IPS-18c (cell line): ENCODE measurements around the gene SH3BP2.
A peak's percentile ranks its signal among the peaks of the same experiment; 100 is the strongest.

ENCODE experiments used
- H3K4me3 ChIP-seq: 2 replicates; pipeline ENCODE4 v1.7.0; 2013; ENCODE audit warnings: low read depth, mild to moderate bottlenecking, low read length, moderate library complexity; ENCODE audit not compliant: insufficient read depth
- H3K9me3 ChIP-seq: one replicate; pipeline ENCODE4 v1.6.1; 2013; ENCODE audit warnings: mild to moderate bottlenecking, low read length, moderate library complexity; ENCODE audit not compliant: control insufficient read depth, insufficient read depth

SH3BP2 gene, protein sequence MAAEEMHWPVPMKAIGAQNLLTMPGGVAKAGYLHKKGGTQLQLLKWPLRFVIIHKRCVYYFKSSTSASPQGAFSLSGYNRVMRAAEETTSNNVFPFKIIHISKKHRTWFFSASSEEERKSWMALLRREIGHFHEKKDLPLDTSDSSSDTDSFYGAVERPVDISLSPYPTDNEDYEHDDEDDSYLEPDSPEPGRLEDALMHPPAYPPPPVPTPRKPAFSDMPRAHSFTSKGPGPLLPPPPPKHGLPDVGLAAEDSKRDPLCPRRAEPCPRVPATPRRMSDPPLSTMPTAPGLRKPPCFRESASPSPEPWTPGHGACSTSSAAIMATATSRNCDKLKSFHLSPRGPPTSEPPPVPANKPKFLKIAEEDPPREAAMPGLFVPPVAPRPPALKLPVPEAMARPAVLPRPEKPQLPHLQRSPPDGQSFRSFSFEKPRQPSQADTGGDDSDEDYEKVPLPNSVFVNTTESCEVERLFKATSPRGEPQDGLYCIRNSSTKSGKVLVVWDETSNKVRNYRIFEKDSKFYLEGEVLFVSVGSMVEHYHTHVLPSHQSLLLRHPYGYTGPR

DNA sequence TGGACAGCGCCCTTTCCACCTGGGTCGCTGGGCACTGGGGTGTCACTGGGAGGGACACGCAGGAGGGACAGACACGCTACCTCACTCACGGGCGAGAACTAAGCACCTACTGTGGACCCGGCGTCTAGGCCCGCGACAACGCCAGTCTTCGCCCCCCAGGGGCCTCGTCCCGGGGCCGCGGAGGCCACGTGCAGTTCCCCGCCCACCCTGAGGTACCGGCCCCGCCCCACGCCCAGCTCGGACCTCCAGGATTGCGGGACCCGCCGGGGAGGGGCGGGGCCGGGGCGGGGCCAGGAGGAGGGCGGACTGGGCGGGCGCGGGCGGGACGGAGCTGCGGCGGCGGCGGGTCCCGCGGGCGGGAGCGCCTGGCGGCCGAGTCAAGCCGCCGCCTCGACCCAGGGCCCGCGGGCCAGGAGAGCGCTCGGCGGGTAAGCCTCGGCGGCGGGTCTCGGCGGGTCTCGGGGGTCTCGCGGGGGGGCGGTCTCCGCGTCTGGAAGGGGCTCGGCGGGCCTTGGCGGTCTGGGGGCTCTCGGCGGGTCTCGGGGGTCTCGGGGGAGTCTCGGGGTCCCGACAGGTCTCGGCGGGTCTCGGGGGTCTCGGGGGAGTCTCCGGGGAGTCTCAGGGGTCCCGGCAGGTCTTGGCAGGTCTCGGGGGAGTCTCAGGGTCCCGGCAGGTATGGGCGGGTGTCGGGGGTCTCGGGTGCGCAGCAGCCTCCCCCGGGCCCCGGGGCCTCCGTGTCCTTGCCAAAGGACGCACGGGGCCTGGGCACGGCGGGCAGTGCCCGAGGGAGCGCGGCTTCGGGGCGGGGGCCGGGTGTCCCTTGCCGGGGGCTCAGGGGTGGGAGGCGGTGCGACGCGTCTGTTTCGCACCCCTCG is at the start of gene SH3BP2:
SH3BP2 (plus strand) TSS at position 375 of the 875 bp plus-strand sequence. CDS start 27,533 bp downstream, outside the sequence.
- peak within 1 kb of the TSS; percentile 53 for H3K4me3 ChIP-seq
- H3K9me3 ChIP-seq: no peaks in the 10 kb centered on the region

DNA sequence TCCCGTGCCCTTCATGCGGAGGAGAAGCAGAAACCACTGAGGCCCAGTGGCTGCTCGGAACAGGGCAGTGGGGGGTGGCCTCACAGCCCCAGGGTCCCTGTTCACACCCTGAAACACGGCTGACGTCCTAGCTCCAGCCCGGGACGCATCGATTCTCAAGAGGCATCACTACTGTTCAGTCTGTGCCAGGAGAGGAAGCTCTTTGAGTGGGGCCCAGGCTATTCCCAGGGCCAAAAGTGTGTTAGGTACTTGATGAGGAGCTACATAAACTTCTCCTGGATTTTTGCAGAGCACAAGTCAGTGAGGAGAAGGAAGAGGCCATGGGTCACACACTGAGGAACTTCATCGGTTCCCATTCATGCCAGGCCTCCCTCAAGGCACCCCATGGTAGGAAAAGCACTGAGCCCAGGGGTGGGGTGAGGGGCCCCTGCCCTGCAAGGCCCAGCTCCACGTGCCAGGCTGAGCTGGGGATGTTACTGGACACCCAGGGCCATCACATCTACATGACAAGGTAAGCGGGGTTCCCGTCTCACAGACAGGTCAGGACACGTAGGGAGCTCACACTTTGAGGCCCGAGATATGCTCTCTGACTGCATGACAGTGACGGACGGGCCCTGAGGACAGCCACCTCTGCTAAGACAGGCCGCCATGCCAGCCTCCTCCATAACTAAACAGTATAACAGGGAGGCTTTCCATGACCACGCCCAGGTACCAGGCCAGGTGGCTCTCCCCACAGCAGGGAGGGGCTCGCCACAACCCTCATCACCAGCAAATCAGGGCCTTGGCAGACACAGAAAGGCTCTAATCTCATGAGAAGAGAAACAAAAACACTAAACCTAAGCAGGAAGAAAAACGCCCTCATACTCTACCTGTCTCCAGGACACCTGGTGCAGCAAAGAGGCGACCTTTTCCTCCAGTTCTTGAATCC is 49.1 kb upstream of the SH3BP2 start:
- peaks cover 2% of the 10 kb centered on the region for H3K9me3 ChIP-seq
- H3K4me3 ChIP-seq: no peak overlapping the region

DNA sequence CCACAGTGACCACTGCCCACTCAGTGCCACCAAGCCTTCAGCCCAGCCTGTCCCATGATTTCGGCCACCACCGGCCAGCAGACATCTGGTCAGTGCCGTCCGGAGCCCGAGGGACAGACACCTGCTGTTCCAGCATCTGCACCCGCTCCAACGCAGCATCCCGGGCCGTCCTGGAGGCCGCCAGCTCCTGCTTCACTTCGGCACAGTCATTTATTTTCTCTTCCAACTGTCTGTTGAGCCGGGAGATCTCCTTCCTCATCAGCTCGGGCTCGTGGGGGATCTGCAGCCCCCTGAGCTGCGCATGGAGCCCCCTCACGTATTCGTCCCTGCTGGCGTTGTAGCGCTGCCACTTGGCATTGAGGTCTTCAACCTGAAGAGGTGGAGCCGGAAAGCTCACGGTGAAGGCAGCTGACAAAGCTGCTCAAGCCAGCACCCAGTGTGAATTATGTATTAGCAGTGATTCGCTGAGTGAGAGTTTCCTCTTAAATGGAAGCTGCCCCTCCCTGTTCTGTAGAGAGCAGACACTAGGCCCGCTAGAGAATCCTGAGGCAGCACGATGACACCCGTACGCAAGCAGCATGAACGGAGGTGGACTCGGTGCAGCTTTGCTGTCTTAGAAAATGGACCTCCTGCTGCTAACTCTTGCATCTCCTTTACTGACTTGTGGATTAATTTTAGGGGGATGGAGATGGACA is 48.2 kb upstream of the SH3BP2 start:
- no peak overlapping the region for H3K4me3 ChIP-seq
- peaks cover 5% of the 10 kb centered on the region for H3K9me3 ChIP-seq

DNA sequence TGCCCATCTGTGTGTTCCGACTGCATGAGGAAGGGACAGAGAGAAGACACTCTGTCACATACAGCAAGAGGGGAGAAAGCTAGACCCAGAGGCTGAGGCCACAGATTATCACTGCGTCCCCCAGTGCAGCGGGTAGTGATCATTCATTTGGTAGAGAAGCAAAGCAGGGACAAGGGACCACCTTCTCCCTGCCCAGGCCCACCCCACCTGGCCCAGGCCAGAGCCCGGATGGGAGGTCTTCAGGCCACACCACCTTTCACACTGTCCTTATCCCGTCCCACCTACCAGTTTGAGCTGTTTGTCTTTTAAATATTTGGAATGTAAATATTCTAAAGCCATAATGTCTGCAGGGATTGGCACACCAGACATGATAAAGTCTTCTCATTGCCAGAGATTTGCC is 47.4 kb upstream of the SH3BP2 start:
- H3K4me3 ChIP-seq: no peak overlapping the region
- H3K9me3 ChIP-seq: peaks cover 5% of the 10 kb centered on the region

- H3K9me3 ChIP-seq: peaks cover 5% of the 10 kb centered on the region
- H3K4me3 ChIP-seq: no peak overlapping the region
These were observed 46.7 kb upstream of the SH3BP2 start for GRCh38 chr4:2745981-2746806.

- no peak overlapping the region for H3K4me3 ChIP-seq
These were observed 45.8 kb upstream of the SH3BP2 start for GRCh38 chr4:2746891-2747695.

DNA sequence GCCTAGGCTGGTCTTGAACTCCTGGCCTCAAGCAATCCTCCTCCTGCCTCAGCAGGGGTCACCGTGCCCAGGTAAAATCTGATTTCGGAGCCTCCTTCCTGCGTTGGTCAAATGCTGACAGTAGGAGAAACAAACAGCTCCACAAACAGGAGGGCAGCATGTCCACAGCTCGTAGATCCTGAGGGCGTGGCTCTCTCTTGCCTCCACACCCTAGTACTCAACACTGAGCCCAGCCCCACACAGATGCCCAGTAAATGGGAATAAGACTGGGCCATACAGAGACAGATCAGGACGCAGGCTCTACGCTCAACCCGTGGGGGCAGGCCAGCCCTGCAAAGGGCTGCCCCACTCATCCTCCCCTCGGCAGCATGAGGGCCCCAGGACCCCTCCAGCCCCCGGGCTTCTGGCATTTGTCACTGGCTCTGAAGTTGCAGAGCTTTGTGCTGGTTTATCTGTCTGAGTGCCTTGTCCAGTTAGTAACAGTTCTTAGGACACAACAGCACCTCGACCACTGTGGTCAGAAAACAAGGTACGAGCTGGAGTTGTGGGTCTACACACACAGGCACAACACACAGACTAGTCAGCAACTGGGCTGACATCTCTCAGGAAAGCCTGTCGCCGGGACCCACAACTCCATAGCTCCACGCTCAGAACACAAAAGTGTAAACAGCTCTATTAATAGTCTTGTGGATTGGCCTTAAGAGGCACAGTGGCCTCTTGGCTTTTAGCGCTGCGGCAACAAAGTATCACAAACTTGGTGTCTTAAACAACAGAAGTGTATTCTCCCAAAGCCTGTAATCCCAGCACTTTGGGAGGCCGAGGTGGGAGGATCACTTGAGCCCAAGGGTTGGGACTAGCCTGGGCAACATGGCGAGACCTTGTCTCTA is 41.9 kb upstream of the SH3BP2 start:
- Histone ChIP-seq H3K9me3 (peaks cover 3% of the 10 kb centered on the region), H3K4me3 (no peak overlapping the region)

More at GRCh38 chr4:2746891-2747695, 45.8 kb upstream of the SH3BP2 start:
- peaks cover 5% of the 10 kb centered on the region for H3K9me3 ChIP-seq

GRCh38 chr4:2753436-2753835 is 39.4 kb upstream of the SH3BP2 start:
- Histone ChIP-seq H3K9me3 (peaks cover 3% of the 10 kb centered on the region), H3K4me3 (no peak overlapping the region)

- H3K4me3 ChIP-seq: peak overlapping the region; percentile 82
- no peaks in the 10 kb centered on the region for H3K9me3 ChIP-seq
These were observed 37.8 kb upstream of the SH3BP2 start for GRCh38 chr4:2754848-2755819.

DNA sequence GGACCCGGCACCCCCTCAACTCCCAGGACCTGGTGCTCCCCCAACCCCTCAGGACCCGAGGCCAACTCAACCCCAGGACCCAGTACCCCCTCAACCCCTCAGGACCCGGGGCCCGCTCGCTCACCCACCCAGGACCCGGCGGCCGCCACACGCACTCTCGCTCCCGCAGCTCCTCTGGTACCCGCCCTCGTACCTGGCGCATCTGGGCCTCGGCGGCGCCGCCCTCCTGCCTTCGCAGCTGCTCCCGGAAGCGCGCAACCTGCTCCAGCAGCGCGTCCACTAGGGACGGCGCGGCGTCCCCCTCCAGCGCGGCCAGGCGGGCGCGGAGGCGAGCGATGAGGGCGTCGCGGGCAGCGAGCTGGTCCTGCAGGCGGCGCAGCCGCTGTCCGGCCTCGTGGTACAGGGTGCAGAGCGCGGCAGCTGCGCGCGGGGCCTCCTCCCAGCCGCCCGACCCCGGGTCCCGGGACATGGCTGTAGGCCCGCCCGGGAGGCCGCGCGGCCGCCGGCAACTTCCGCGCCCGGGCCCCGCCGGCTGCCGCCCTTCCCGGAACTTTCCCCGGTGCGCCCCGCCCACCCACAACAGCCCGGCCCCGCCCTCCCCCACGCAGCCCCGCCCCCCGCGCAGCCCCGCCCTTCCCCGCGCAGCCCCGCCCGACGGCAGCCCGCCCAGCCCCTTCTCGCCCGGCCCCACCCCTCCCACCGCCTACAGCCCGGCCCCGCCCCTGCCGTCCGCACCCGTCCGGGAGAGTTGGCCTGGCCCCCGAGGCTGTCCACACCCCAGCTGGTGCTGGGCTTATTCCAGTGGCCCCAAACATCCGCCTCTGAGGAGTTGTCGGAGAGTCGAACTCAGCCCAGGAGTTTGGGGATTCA is 36.8 kb upstream of the SH3BP2 start, which contains the start of gene TNIP2:
TNIP2 (minus strand) TSS at position 516 of the 870 bp plus-strand sequence; CDS start at position 469, 47 bp downstream.
- Histone ChIP-seq H3K4me3 (peak within 1 kb of the TSS; percentile 82), H3K9me3 (no peaks in the 10 kb centered on the region)

DNA sequence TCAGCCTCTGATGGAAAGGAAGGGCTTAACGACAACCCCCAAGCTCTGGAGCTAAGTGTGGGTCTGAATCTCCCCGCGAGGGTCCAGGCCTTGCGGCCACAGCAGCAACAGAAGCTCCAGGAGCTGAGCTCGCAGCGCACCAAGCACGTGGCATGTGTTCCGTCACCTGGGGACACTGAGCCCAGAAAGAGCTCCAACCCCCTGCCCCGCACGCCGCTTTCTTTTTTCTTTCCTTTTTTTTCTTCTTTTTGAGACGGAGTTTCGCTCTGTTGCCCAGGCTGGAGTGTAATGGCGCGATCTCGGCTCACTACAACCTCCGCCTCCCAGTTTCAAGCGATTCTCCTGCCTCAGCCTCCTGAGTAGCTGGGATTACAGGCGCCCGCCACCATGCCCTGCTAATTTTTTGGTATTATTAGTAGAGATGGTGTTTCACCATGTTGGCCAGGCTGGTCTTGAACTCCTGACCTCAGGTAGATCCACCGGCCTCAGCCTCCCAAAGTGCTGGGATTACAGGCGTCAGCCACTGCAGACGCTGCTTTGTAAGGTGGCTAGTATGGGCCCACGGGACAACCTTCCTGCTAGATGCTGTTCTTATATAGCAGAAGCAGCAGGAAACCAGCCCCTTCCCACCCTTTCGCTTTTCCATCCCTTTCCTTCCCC is 36.1 kb upstream of the SH3BP2 start:
- H3K4me3 ChIP-seq: no peak overlapping the region
- no peaks in the 10 kb centered on the region for H3K9me3 ChIP-seq

DNA sequence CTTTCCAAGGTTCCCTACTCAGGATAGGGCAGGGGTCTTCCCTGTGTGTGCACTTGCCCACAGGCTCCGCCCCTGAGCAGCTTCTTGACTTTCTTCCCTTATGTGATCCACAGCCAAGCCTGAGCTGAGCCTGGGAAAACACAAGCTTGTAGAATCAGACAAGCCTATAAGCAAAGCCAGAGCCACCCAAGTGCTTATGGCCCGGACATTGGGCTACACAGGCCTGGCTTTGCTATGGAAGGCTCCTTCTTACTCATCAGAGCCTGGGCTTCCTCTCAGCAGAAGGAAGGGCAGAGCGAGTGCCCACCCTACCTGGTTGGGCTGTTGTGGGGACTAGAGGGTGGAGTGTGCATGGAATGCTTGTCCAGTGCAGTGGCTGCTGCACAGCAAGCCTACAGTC is 35.5 kb upstream of the SH3BP2 start:
- no peaks in the 10 kb centered on the region for H3K9me3 ChIP-seq
- H3K4me3 ChIP-seq: no peak overlapping the region
